ENCODE measurements around the gene UGT2B7.
"Not testable (repeated sequence)": the region's sequence is repeated elsewhere in the genome, so short reads cannot be mapped to it uniquely, and the experiment has no call there.

- TF ChIP-seq CTCF, POLR2AphosphoS5 (IDR thresholded peaks at IDR 0.05): not testable (repeated sequence)
These were observed 42.2 kb upstream of the UGT2B7 start for GRCh38 chr4:69054033-69054432.
